ENCODE measurements around the gene ZNF407.

GRCh38 chr18:75072672-75073371 is 475.2 kb downstream of the ZNF407 start:
- TF ChIP-seq GATA2 (IDR thresholded peaks at IDR 0.05; ENCODE audit: low read depth, low read length) (no peak), GATA3 (IDR thresholded peaks at IDR 0.05; ENCODE audit: low read depth, low read length) (no peak)

Measured in SH-SY5Y (cell line).